NCI-H2029 (cell line): Measurements from ENCODE around the gene IRS2.

Experiments used
- DNase-seq: peaks from one replicate; lab custom pipeline; 2025; lab: John Stamatoyannopoulos, UW

IRS2 gene

GRCh38 chr13:109781384-109782065 lies 4.9 kb downstream of the IRS2 start:
- peak; percentile 20 for DNase-seq

GRCh38 chr13:109780845-109781383 lies 5.5 kb downstream of the IRS2 start:
- DNase-seq: no peak

GRCh38 chr13:109779876-109780510 lies 6.4 kb downstream of the IRS2 start:
- no peak for DNase-seq

- DNase-seq: peak; percentile 24
Observed at GRCh38 chr13:109779074-109779473, 7.3 kb downstream of the IRS2 start.

- peak; percentile 98 for DNase-seq
Observed at GRCh38 chr13:109778102-109778542, 8.3 kb downstream of the IRS2 start.

GRCh38 chr13:109776575-109776974 lies 9.8 kb downstream of the IRS2 start:
- DNase-seq: no peak

GRCh38 chr13:109773786-109774185 lies 12.6 kb downstream of the IRS2 start:
- no peak for DNase-seq

GRCh38 chr13:109773276-109773675 lies 13.1 kb downstream of the IRS2 start:
- DNase-seq: no peak

- no peak for DNase-seq
Observed at GRCh38 chr13:109771926-109772325, 14.5 kb downstream of the IRS2 start.

GRCh38 chr13:109770436-109770835 lies 15.9 kb downstream of the IRS2 start:
- DNase-seq: no peak

- DNase-seq: no peak
Observed at GRCh38 chr13:109769921-109770320, 16.5 kb downstream of the IRS2 start.

- no peak for DNase-seq
Observed at GRCh38 chr13:109769275-109769674, 17.1 kb downstream of the IRS2 start.

GRCh38 chr13:109768616-109769015 lies 17.8 kb downstream of the IRS2 start:
- no peak for DNase-seq

- no peak for DNase-seq
Observed at GRCh38 chr13:109768176-109768575, 18.2 kb downstream of the IRS2 start.

GRCh38 chr13:109767023-109767422 lies 19.4 kb downstream of the IRS2 start:
- DNase-seq: no peak

GRCh38 chr13:109764470-109765291 lies 21.7 kb downstream of the IRS2 start:
- DNase-seq: peak; percentile 31

GRCh38 chr13:109764045-109764444 lies 22.3 kb downstream of the IRS2 start:
- no peak for DNase-seq

GRCh38 chr13:109762791-109763190 lies 23.6 kb downstream of the IRS2 start:
- DNase-seq: no peak

- no peak for DNase-seq
Observed at GRCh38 chr13:109761695-109762094, 24.7 kb downstream of the IRS2 start.

- DNase-seq: no peak
Observed at GRCh38 chr13:109760951-109761350, 25.4 kb downstream of the IRS2 start.

GRCh38 chr13:109760402-109760801 lies 26.0 kb downstream of the IRS2 start:
- DNase-seq: no peak

GRCh38 chr13:109759609-109760008 lies 26.8 kb downstream of the IRS2 start:
- DNase-seq: no peak
